H9 (cell line): ENCODE measurements around the gene RAD51. TPM values are rescaled to one million over a fixed set of nuclear protein-coding genes. Genes with fewer than 3 reads are reported as not detected.

Experiments
- DNase-seq: peaks from one replicate; pipeline ENCODE4 v3.0.0-alpha.2; 2017
- H2AFZ ChIP-seq: one replicate; pipeline ENCODE4 v1.6.1; 2013; ENCODE audit warnings: mild to moderate bottlenecking, low read length, control low read depth, moderate library complexity
- H2AK5ac ChIP-seq: 2 replicates; pipeline ENCODE4 v1.6.1; 2013; ENCODE audit warnings: low read length, control low read depth, mixed read lengths; ENCODE audit not compliant: insufficient read length
- H2BK120ac ChIP-seq: one replicate; pipeline ENCODE4 v1.6.1; 2013; ENCODE audit warnings: low read depth, mild to moderate bottlenecking, low read length, control low read depth, inconsistent platforms; ENCODE audit not compliant: poor library complexity, severe bottlenecking
- H2BK12ac ChIP-seq: 2 replicates; pipeline ENCODE4 v1.6.1; 2013; ENCODE audit warnings: low read length, control low read depth, mixed read lengths, low read depth; ENCODE audit not compliant: insufficient read length
- H2BK15ac ChIP-seq: 2 replicates; pipeline ENCODE4 v1.6.1; 2013; ENCODE audit warnings: low read depth, low read length, control low read depth
- H2BK20ac ChIP-seq: one replicate; pipeline ENCODE4 v1.6.1; 2013; ENCODE audit warnings: low read depth, mild to moderate bottlenecking, low read length, control low read depth, inconsistent platforms; ENCODE audit not compliant: poor library complexity, severe bottlenecking
- H2BK5ac ChIP-seq: 2 replicates; pipeline ENCODE4 v1.6.1; 2013; ENCODE audit warnings: low read length, control low read depth, mixed read lengths; ENCODE audit not compliant: insufficient read length
- H3K14ac ChIP-seq: 2 replicates; pipeline ENCODE4 v1.6.1; 2013; ENCODE audit warnings: low read length, control low read depth; ENCODE audit not compliant: insufficient read depth
- H3K18ac ChIP-seq: 2 replicates; pipeline ENCODE4 v1.6.1; 2013; ENCODE audit warnings: low read depth, mild to moderate bottlenecking, mixed read lengths, low read length, control low read depth; ENCODE audit not compliant: insufficient read length
- H3K23ac ChIP-seq: 2 replicates; pipeline ENCODE4 v1.6.1; 2013; ENCODE audit warnings: low read length, control low read depth, mixed read lengths, low read depth; ENCODE audit not compliant: insufficient read length
- H3K23me2 ChIP-seq: 2 replicates; pipeline ENCODE4 v1.6.1; 2013; ENCODE audit warnings: low read depth, mild to moderate bottlenecking, mixed read lengths, low read length, control low read depth; ENCODE audit not compliant: insufficient read length, poor library complexity, severe bottlenecking
- H3K27ac ChIP-seq: 2 replicates; pipeline ENCODE4 v1.5.1; 2013; ENCODE audit warnings: low read length, control low read depth, mixed read lengths, low read depth; ENCODE audit not compliant: insufficient read length
- H3K27me3 ChIP-seq: 2 replicates; pipeline ENCODE4 v1.6.1; 2013; ENCODE audit warnings: low read length, control low read depth, inconsistent platforms; ENCODE audit not compliant: insufficient read depth
- H3K4ac ChIP-seq: 2 replicates; pipeline ENCODE4 v1.6.1; 2013; ENCODE audit warnings: low read depth, mild to moderate bottlenecking, control low read depth, inconsistent platforms, low read length, moderate library complexity
- H3K4me1 ChIP-seq: 2 replicates; pipeline ENCODE4 v1.6.1; 2013; ENCODE audit warnings: low read length, control low read depth, inconsistent platforms; ENCODE audit not compliant: insufficient read depth
- H3K4me2 ChIP-seq: 2 replicates; pipeline ENCODE4 v1.6.1; 2013; ENCODE audit warnings: low read length, control low read depth, mixed read lengths; ENCODE audit not compliant: insufficient read length, insufficient read depth
- H3K56ac ChIP-seq: 2 replicates; pipeline ENCODE4 v1.6.1; 2013; ENCODE audit warnings: low read depth, mild to moderate bottlenecking, mixed read lengths, low read length, control low read depth; ENCODE audit not compliant: insufficient read length
- H3K79me1 ChIP-seq: 2 replicates; pipeline ENCODE4 v1.6.1; 2013; ENCODE audit warnings: low read depth, mild to moderate bottlenecking, moderate library complexity, low read length, control low read depth, inconsistent platforms; ENCODE audit not compliant: insufficient read depth, poor library complexity, severe bottlenecking
- H3K79me2 ChIP-seq: 2 replicates; pipeline ENCODE4 v1.6.1; 2013; ENCODE audit warnings: low read length, control low read depth, inconsistent platforms; ENCODE audit not compliant: insufficient read depth
- H3K9ac ChIP-seq: 2 replicates; pipeline ENCODE4 v1.6.1; 2013; ENCODE audit warnings: low read length, control low read depth, mixed read lengths; ENCODE audit not compliant: insufficient read length; ENCODE audit errors: extremely low read depth
- H3K9me3 ChIP-seq: one replicate; pipeline ENCODE4 v1.6.1; 2013; ENCODE audit warnings: low read depth, low read length, inconsistent platforms; ENCODE audit not compliant: control insufficient read depth
- H3T11ph ChIP-seq: one replicate; pipeline ENCODE4 v1.6.1; 2013; ENCODE audit warnings: mild to moderate bottlenecking, low read length, control low read depth, inconsistent platforms
- H4K20me1 ChIP-seq: one replicate; pipeline ENCODE4 v1.6.1; 2013; ENCODE audit not compliant: control insufficient read depth, insufficient read length, insufficient read depth
- H4K5ac ChIP-seq: 2 replicates; pipeline ENCODE4 v1.6.1; 2013; ENCODE audit warnings: low read depth, mild to moderate bottlenecking, mixed read lengths, low read length, control low read depth; ENCODE audit not compliant: insufficient read length
- H4K8ac ChIP-seq: replicated peaks from 2 replicates; pipeline ENCODE4 v1.6.1; 2013; ENCODE audit warnings: low read length, control low read depth, mixed read lengths, low read depth; ENCODE audit not compliant: insufficient read length
- H4K91ac ChIP-seq: 2 replicates; pipeline ENCODE4 v1.6.1; 2013; ENCODE audit warnings: low read depth, mild to moderate bottlenecking, moderate library complexity, mixed read lengths, low read length, control low read depth; ENCODE audit not compliant: insufficient read length
- H3K27ac Mint-ChIP-seq, 3 experiments: 2 replicates in 2 of 3; 3 replicates in 1 of 3; pipeline ENCODE4 v1.8.0; 2020 to 2021; ENCODE audit warnings: mixed read lengths in 3 of 3, mild to moderate bottlenecking in 1 of 3, moderate library complexity in 1 of 3
- H3K27me3 Mint-ChIP-seq: 2 replicates; pipeline ENCODE4 v1.8.0; 2021; ENCODE audit warnings: low read depth, mild to moderate bottlenecking, moderate library complexity, mixed read lengths
- H3K36me3 Mint-ChIP-seq, 3 experiments: 2 replicates in 2 of 3; 3 replicates in 1 of 3; pipeline ENCODE4 v1.8.0; 2020 to 2021; ENCODE audit warnings: low read depth in 3 of 3, mixed read lengths in 3 of 3; ENCODE audit not compliant: insufficient read depth in 1 of 3
- H3K4me1 Mint-ChIP-seq, 2 experiments: 2 replicates each; pipeline ENCODE4 v1.8.0; 2020; ENCODE audit warnings: mixed read lengths in 2 of 2
- H3K4me3 Mint-ChIP-seq, 2 experiments: 2 replicates in 1 of 2; 3 replicates in 1 of 2; pipeline ENCODE4 v1.8.0; 2020 to 2021; ENCODE audit warnings: mild to moderate bottlenecking in 2 of 2, mixed read lengths in 2 of 2, moderate library complexity in 1 of 2
- H3K9me3 Mint-ChIP-seq, 2 experiments: 2 replicates in 1 of 2; 3 replicates in 1 of 2; pipeline ENCODE4 v1.8.0; 2020; ENCODE audit warnings: mild to moderate bottlenecking in 2 of 2, mixed read lengths in 2 of 2, moderate library complexity in 1 of 2
- WGBS: extraction: QIAGEN DNeasy Blood & Tissue Kit; methylation state at CpG from one replicate; pipeline ENCODE4 v1.1.7; 2013; ENCODE audit warnings: missing lambda C conversion rate, low lambda C conversion rate, mixed read lengths; ENCODE audit not compliant: insufficient read length; ENCODE audit errors: extremely low coverage; 5-methylcytosine and 5-hydroxymethylcytosine counted together
- total RNA-seq: library from RNA; stranded (reverse); gene quantifications from 2 replicates; pipeline ENCODE4 v1.2.1, GENCODE V29; 2021
- TF ChIP-seq, protein P1 (sequence below): fragments of 200-600 bp; sonication (generic); conservative IDR thresholded peaks from 3 replicates; pipeline ENCODE4 v1.8.0; 2021; ENCODE audit warnings: antibody characterized with exemption, mild to moderate bottlenecking

Gene RAD51
- total RNA-seq, 1 experiment from 2014 or later = 39.2 TPM

DNA sequence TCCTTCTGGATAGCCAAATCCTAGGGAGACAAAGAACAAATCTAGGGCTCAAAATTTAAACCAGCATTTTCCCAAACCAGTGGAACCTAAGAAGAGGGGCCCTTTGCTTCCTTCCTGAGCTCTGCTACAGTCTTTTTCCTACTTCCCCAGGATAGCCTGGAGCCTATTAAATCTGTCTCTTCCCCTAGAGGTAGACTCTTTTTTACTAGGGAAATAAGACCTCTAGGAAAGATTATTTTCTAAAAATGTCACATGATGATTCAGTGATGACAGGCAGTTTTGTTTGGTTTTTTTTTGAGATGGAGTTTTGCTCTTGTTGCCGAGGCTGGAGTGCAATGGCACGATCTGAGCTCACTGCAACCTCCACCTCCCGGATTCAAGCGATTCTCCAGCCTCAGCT, 41.6 kb downstream of the RAD51 start:
- Histone ChIP-seq H2AK5ac (no peak overlapping the region), H4K91ac (no peak overlapping the region), H2BK5ac (no peak overlapping the region), H3K4me1 (peaks cover 18% of the 10 kb centered on the region), H3K23me2 (no peaks in the 10 kb centered on the region), H2BK120ac (no peak overlapping the region), H2AFZ (no peak overlapping the region), H3K14ac (no peak overlapping the region), H2BK20ac (no peak overlapping the region), H3K9ac (no peak overlapping the region), H3K27me3 (no peaks in the 10 kb centered on the region), H3K23ac (no peak overlapping the region), H4K20me1 (no peaks in the 10 kb centered on the region), H4K8ac (no peak overlapping the region), H4K5ac (no peak overlapping the region), H3K79me2 (no peaks in the 10 kb centered on the region), H3T11ph (no peak overlapping the region), H3K9me3 (no peaks in the 10 kb centered on the region), H3K56ac (no peak overlapping the region), H3K4me2 (no peak overlapping the region), H3K18ac (no peak overlapping the region), H2BK12ac (no peak overlapping the region), H2BK15ac (no peak overlapping the region), H3K4ac (no peak overlapping the region), H3K27ac (no peak overlapping the region), H3K79me1 (no peaks in the 10 kb centered on the region)
- no peaks in the 10 kb centered on the region for H3K9me3 Mint-ChIP-seq
- no peak overlapping the region for H3K4me3 Mint-ChIP-seq
- H3K27me3 Mint-ChIP-seq = no peaks in the 10 kb centered on the region; the same call in 1 of the 2 replicates
- peaks cover 19 to 64% (median 57%) of the 10 kb centered on the region in 3 experiments; a peak in 6 of 7 replicates for H3K36me3 Mint-ChIP-seq
- no peak for DNase-seq
- peaks cover 44 to 45% of the 10 kb centered on the region in 2 experiments for H3K4me1 Mint-ChIP-seq
- no CpG with 5 or more reads among the region's 4 CpGs for WGBS
- no peak overlapping the region; a peak in 1 of 7 replicates for H3K27ac Mint-ChIP-seq
- TF ChIP-seq, protein P1, sequence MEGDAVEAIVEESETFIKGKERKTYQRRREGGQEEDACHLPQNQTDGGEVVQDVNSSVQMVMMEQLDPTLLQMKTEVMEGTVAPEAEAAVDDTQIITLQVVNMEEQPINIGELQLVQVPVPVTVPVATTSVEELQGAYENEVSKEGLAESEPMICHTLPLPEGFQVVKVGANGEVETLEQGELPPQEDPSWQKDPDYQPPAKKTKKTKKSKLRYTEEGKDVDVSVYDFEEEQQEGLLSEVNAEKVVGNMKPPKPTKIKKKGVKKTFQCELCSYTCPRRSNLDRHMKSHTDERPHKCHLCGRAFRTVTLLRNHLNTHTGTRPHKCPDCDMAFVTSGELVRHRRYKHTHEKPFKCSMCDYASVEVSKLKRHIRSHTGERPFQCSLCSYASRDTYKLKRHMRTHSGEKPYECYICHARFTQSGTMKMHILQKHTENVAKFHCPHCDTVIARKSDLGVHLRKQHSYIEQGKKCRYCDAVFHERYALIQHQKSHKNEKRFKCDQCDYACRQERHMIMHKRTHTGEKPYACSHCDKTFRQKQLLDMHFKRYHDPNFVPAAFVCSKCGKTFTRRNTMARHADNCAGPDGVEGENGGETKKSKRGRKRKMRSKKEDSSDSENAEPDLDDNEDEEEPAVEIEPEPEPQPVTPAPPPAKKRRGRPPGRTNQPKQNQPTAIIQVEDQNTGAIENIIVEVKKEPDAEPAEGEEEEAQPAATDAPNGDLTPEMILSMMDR = no peak
